ENCODE data around the gene UBE2E2. TPM values are rescaled to one million over a fixed set of nuclear protein-coding genes. Genes with fewer than 3 reads are reported as not detected.

Gene UBE2E2
- total and polyA plus RNA-seq, 2 experiments from 2014 or later: 140 to 246 TPM

DNA sequence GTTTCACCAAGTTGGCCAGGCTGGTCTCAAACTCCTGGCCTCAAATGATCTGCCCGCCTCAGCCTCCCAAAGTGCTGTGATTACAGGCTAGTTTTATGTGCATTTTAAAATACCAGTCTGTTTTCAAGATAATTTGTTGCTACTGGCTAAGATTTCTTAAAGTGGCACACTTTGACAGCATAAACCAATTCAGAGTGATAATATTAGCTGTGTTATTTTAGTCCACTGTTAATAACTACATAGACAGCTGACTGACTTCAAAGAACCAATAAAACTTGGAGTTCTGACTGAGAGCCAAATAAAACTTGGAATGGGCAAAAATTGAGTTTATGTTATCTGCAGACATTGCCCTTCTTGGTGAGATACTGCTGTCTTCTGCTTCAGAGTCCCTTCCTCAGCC, 291.8 kb downstream of the UBE2E2 start:
- Histone ChIP-seq H3K4me3 (no peak overlapping the region), H3K27ac (no peak overlapping the region), H3K9me3 (ENCODE audit: low read depth) (no peaks in the 10 kb centered on the region), H3K36me3 (no peaks in the 10 kb centered on the region), H3K4me1 (ENCODE audit: low read depth) (peaks cover 19% of the 10 kb centered on the region), H3K27me3 (no peaks in the 10 kb centered on the region)
- TF ChIP-seq, protein P1, sequence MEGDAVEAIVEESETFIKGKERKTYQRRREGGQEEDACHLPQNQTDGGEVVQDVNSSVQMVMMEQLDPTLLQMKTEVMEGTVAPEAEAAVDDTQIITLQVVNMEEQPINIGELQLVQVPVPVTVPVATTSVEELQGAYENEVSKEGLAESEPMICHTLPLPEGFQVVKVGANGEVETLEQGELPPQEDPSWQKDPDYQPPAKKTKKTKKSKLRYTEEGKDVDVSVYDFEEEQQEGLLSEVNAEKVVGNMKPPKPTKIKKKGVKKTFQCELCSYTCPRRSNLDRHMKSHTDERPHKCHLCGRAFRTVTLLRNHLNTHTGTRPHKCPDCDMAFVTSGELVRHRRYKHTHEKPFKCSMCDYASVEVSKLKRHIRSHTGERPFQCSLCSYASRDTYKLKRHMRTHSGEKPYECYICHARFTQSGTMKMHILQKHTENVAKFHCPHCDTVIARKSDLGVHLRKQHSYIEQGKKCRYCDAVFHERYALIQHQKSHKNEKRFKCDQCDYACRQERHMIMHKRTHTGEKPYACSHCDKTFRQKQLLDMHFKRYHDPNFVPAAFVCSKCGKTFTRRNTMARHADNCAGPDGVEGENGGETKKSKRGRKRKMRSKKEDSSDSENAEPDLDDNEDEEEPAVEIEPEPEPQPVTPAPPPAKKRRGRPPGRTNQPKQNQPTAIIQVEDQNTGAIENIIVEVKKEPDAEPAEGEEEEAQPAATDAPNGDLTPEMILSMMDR (IDR thresholded peaks at IDR 0.05; ENCODE audit: low read depth, low read length): no peak
- no peak for DNase-seq (ENCODE audit: low read depth in 1 of 2, low spot score in 1 of 2)

DNA sequence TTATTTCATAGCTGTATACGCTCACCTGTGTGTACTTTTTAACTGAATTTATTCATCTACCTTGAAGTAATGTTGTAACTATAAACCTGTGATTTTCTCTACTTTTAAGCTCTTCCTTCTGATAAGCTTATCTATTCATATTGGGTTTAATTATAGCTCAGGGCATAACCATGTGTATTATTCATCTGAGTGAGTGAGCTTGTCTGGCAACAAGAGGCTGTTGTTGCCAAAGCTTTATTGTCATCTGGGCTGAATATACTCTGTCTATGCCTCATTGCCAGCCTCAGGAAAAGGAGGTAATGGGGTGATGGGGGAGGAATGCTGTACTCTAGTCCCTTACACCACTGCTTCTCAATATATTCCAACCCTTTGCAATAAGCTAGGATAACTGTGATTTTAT, 292.4 kb downstream of the UBE2E2 start:
- H3K27me3 ChIP-seq: no peaks in the 10 kb centered on the region
- TF ChIP-seq, protein P1 (IDR thresholded peaks at IDR 0.05; ENCODE audit: low read depth, low read length): no peak
- H3K27ac ChIP-seq: no peak overlapping the region
- H3K9me3 ChIP-seq (ENCODE audit: low read depth): no peaks in the 10 kb centered on the region
- peaks cover 14% of the 10 kb centered on the region for H3K4me1 ChIP-seq (ENCODE audit: low read depth)
- DNase-seq (ENCODE audit: low read depth in 1 of 2, low spot score in 1 of 2): peak in 1 of 2 donors; percentile 35
- no peaks in the 10 kb centered on the region for H3K36me3 ChIP-seq
- H3K4me3 ChIP-seq: no peak overlapping the region

DNA sequence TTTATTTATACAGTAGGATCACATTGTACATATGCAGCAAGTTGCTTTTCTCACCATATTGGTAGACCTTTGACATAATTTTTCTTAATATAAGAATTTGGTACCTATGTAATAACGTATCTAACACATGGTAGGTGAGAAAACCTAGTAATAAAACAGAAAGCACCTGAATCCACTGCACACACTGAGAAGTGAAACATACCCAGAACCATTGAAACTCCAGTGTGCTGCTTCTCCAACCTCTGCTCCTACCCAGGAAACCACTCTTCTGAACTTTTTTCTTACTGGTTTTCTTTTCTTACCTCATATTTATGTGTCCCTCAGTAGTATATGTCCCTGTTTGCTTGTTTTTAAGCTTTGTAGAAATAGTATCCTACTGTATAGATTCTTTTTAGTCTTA, 293.0 kb downstream of the UBE2E2 start:
- no peak overlapping the region for H3K27ac ChIP-seq
- no peaks in the 10 kb centered on the region for H3K36me3 ChIP-seq
- TF ChIP-seq, protein P1 (IDR thresholded peaks at IDR 0.05; ENCODE audit: low read depth, low read length): no peak
- no peak overlapping the region for H3K4me3 ChIP-seq
- no peaks in the 10 kb centered on the region for H3K27me3 ChIP-seq
- no peak for DNase-seq (ENCODE audit: low read depth in 1 of 2, low spot score in 1 of 2)
- no peaks in the 10 kb centered on the region for H3K9me3 ChIP-seq (ENCODE audit: low read depth)
- H3K4me1 ChIP-seq (ENCODE audit: low read depth): peaks cover 12% of the 10 kb centered on the region

DNA sequence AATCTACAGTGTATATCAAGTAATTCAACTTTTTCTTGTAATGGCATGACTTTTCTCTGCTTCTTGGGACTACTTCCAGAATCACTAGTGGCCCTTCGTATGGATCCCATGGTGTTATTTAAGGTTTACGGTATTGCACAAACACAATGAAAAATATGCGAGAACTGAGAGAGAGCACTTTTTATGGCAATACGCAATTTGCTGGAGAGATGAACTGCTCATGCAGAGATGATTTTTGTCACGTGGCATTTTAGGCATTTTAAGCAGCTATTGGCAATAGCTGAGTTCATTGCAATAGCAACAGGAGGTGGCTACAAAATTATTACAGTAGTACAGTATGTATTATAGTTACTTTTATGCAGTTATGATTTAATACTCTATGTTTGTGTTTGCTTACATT, 294.0 kb downstream of the UBE2E2 start:
- H3K27ac ChIP-seq: no peak overlapping the region
- no peaks in the 10 kb centered on the region for H3K36me3 ChIP-seq
- TF ChIP-seq, protein P1 (IDR thresholded peaks at IDR 0.05; ENCODE audit: low read depth, low read length): no peak
- no peak overlapping the region for H3K4me3 ChIP-seq
- no peaks in the 10 kb centered on the region for H3K9me3 ChIP-seq (ENCODE audit: low read depth)
- DNase-seq (ENCODE audit: low read depth in 1 of 2, low spot score in 1 of 2): no peak
- no peaks in the 10 kb centered on the region for H3K27me3 ChIP-seq
- H3K4me1 ChIP-seq (ENCODE audit: low read depth): peaks cover 22% of the 10 kb centered on the region

DNA sequence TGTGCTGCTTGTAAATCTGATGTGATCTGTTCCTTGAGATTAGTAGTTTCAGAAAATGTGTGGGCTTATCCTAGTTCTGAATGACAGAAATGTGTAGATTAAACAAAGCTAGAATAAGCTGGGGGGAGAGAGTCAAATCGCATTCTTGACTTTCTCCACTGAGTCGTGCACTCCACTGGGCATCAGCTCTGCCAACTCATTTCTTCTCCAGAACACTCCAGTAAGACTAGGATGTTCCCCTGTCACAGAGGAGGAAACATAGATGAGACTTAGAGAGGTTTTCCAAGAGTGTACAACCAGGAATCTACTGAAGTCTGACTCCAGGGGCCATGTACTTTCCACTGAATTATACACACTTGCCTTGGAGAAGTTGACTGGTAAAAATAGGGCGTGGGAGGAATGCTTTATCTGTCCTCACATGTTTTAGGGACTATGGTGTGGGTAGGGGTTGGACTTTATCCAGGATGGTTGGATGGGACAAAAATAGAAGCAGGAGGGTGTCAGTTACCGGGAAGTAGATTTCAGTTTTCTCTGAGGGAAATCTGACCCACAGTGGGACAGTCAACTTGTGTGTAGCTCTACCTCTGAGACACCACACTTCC, 298.2 kb downstream of the UBE2E2 start:
- Histone ChIP-seq H3K9me3 (ENCODE audit: low read depth) (no peaks in the 10 kb centered on the region), H3K4me3 (no peak overlapping the region), H3K4me1 (ENCODE audit: low read depth) (peaks cover 13% of the 10 kb centered on the region), H3K27ac (peak overlapping the region; percentile 66), H3K27me3 (no peaks in the 10 kb centered on the region), H3K36me3 (no peaks in the 10 kb centered on the region)
- DNase-seq (ENCODE audit: low read depth in 1 of 2, low spot score in 1 of 2): peak; percentile 16 to 33
- TF ChIP-seq, protein P1 (IDR thresholded peaks at IDR 0.05; ENCODE audit: low read depth, low read length): no peak
